ENCODE data around the gene DAAM2. TPM values are rescaled to one million over a fixed set of nuclear protein-coding genes. Genes with fewer than 3 reads are reported as not detected.

DAAM2 gene
- total and polyA plus RNA-seq, 2 of the 8 experiments (the other 6 are each of a cell fraction or from before 2014, with no cell fraction given): 1.5 to 2.9 TPM

- H2BK15ac ChIP-seq (ENCODE audit: low read length): peak overlapping the region; percentile 9; the same call in 1 of the 2 replicates
- FAIRE-seq (no peak), DNase-seq (ENCODE audit: low read depth in 1 of 2, low spot score in 2 of 2) (no peak)
- H3K4me1 ChIP-seq (replicated peaks in 1 of 4; ENCODE audit: control insufficient read depth in 3 of 4, insufficient read depth in 4 of 4, low read length in 3 of 4): peaks cover 3 to 13% (median 7%) of the 10 kb centered on the region in 4 experiments; a peak in 6 of 7 replicates
- H3K18ac ChIP-seq (ENCODE audit: extremely low read depth, low read length): no peak overlapping the region
- no peak overlapping the region for H4K91ac ChIP-seq (replicated peaks; ENCODE audit: insufficient read length, low read length)
- no peak overlapping the region for H2BK12ac ChIP-seq (ENCODE audit: low read depth, low read length)
- H3K79me2 ChIP-seq (ENCODE audit: control insufficient read depth in 1 of 2, insufficient read depth in 2 of 2, low read length in 2 of 2): no peaks in the 10 kb centered on the region
- H4K5ac ChIP-seq (ENCODE audit: insufficient read length, low read depth, low read length): no peak overlapping the region
- no peaks in the 10 kb centered on the region for H3K23me2 ChIP-seq (ENCODE audit: low read depth, low read length)
- H3K27ac ChIP-seq (ENCODE audit: low read depth, low read length): no peak overlapping the region
- no peak overlapping the region for H3K23ac ChIP-seq (ENCODE audit: insufficient read length)
- H3K4ac ChIP-seq (replicated peaks; ENCODE audit: insufficient read length, low read depth, low read length): no peak overlapping the region
- H2BK5ac ChIP-seq (ENCODE audit: low read depth, low read length): no peak overlapping the region
- CTCF ChIA-PET (ENCODE audit: partially characterized antibody): interaction anchor here (1.1 kb wide), 1 partner anchor 64 kb away, joined by 3 read pairs; no protein-coding TSS in a partner anchor
- no peak overlapping the region for H2AFZ ChIP-seq (ENCODE audit: low read length)
- H2BK120ac ChIP-seq (replicated peaks; ENCODE audit: low read depth, low read length): no peak overlapping the region
- no peaks in the 10 kb centered on the region for H3K79me1 ChIP-seq (ENCODE audit: low read depth, low read length)
- H2BK20ac ChIP-seq (ENCODE audit: low read length): no peak overlapping the region
- H3K4me3 ChIP-seq (ENCODE audit: extremely low read depth in 1 of 4, insufficient read depth in 2 of 4, low read depth in 3 of 4, low read length in 4 of 4): no peak overlapping the region
- H3K4me2 ChIP-seq (ENCODE audit: insufficient read depth in 1 of 2, low read depth in 2 of 2, low read length in 2 of 2): no peak overlapping the region
- WGBS, 2 experiments (ENCODE audit: extremely low coverage in 1 of 2, insufficient coverage in 1 of 2, insufficient read length in 1 of 2, insufficient replicate concordance in 2 of 2, low coverage in 1 of 2, low lambda C conversion rate in 2 of 2, missing lambda C conversion rate in 1 of 2): 96% methylated on average over 4 of the region's 4 CpGs; no CpG with 5 or more reads in 1 of the 2 experiments
- no peak overlapping the region for H3K56ac ChIP-seq (replicated peaks; ENCODE audit: insufficient read length, low read depth, low read length)
- POLR2A ChIA-PET (ENCODE audit: partially characterized antibody): no interaction called here
- H4K20me1 ChIP-seq (replicated peaks in 1 of 2; ENCODE audit: control insufficient read depth in 1 of 2, insufficient read depth in 2 of 2, low read length in 2 of 2): no peaks in the 10 kb centered on the region
- no peak overlapping the region for H2AK5ac ChIP-seq (ENCODE audit: low read depth, low read length)
- no peak overlapping the region for H3K9ac ChIP-seq (replicated peaks in 1 of 4; ENCODE audit: extremely low read depth in 1 of 4, low read depth in 3 of 4, low read length in 3 of 4)
- no peaks in the 10 kb centered on the region for H3K9me3 ChIP-seq (ENCODE audit: insufficient read depth in 2 of 2, low read depth in 1 of 2, low read length in 1 of 2)
- no peak overlapping the region for H4K8ac ChIP-seq (ENCODE audit: extremely low read depth, insufficient read depth, low read length)
- no peaks in the 10 kb centered on the region for H3K27me3 ChIP-seq (replicated peaks in 1 of 4; ENCODE audit: control insufficient read depth in 3 of 4, extremely low read depth in 1 of 4, insufficient read depth in 3 of 4, low read length in 3 of 4)
- H3K14ac ChIP-seq (ENCODE audit: insufficient read length): no peak overlapping the region
- H3K36me3 ChIP-seq (ENCODE audit: control insufficient read depth in 2 of 4, insufficient read depth in 4 of 4, low read length in 3 of 4): no peaks in the 10 kb centered on the region
- no peak for TF ChIP-seq SP1 (IDR thresholded peaks at IDR 0.05; ENCODE audit: low read depth, low read length)
- no peak for TF ChIP-seq MAFK (IDR thresholded peaks at IDR 0.05; ENCODE audit: low read depth, low read length)
- no peak for TF ChIP-seq POU5F1 (IDR thresholded peaks at IDR 0.05; ENCODE audit: low read depth, low read length)
- TF ChIP-seq BRCA1 (IDR thresholded peaks at IDR 0.05; ENCODE audit: low read depth, low read length): no peak
Observed at GRCh38 chr6:39941820-39942219, 149.6 kb downstream of the DAAM2 start.
